ENCODE data around the gene PPP1R2.

GRCh38 chr3:195539479-195539878 is 3.6 kb downstream of the PPP1R2 start:
- no peak for TF ChIP-seq CTCF (IDR thresholded peaks at IDR 0.05)
- TF ChIP-seq EP300 (IDR thresholded peaks at IDR 0.05; ENCODE audit: low read depth): no peak
- no peak for TF ChIP-seq POLR2AphosphoS5 (IDR thresholded peaks at IDR 0.05)
- no peak for TF ChIP-seq POLR2A (IDR thresholded peaks at IDR 0.05)

Data from transverse colon (tissue), 4 donors.